ENCODE data around the gene PDZD2.

DNA sequence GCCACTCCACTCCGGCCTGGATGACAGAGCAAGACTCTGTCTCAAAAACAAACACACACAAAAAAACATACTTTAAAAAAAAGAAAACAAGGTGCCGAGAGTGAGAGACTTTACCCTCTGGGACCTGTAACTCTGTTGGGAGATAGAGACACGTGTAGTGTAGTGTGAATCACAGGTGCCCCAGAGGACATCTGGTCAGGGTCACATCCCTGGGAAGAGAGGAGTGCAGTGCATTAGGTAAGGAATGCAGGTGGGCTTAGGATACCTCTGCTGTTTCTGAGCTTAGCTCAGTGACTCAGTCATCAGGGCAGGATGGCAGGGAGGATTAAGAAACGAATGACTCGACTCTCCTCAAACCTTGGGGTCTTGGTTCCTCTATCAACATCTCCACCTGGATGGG, 360.5 kb downstream of the PDZD2 start:
- TF ChIP-seq CTCF (IDR thresholded peaks at IDR 0.05) (no peak), POLR2A (IDR thresholded peaks at IDR 0.05) (no peak)
